B cell (primary cell): ENCODE measurements around the gene CLDN8. TPM values are rescaled to one million over a fixed set of nuclear protein-coding genes. Genes with fewer than 3 reads are reported as not detected.

Experiments
- ATAC-seq: fragments of 200-7000 bp; cut with Tn5 transposase; one replicate; pipeline ENCODE4 v1.10.0; 2021; ENCODE audit warnings: low read depth, mild to moderate bottlenecking, moderate number of reproducible peaks, moderate library complexity
- CTCF ChIA-PET: fragments of 350-600 bp; sonication (Branson Sonifier 250); formaldehyde crosslinking; loops from one replicate; lab custom pipeline; 2021; ENCODE audit warnings: antibody characterized with exemption, inconsistent platforms; lab: Charles Lee
- POLR2A ChIA-PET: fragments of 350-600 bp; sonication (Branson Sonifier 250); formaldehyde crosslinking; loops from one replicate; lab custom pipeline; 2021; ENCODE audit warnings: antibody characterized with exemption; lab: Charles Lee
- DNase-seq: peaks from one replicate; pipeline ENCODE4 v3.0.0; 2013
- H2AFZ ChIP-seq: 2 replicates; pipeline ENCODE4 v1.6.1; 2012; ENCODE audit warnings: mild to moderate bottlenecking, low read depth, low read length; ENCODE audit not compliant: insufficient read depth, poor library complexity, severe bottlenecking
- H3K27ac ChIP-seq, 2 donors: 1 replicate in 1 of 2; 2 replicates in 1 of 2; pipeline ENCODE4 v1.5.1; 2012 to 2013; ENCODE audit warnings: low read length in 2 of 2, mild to moderate bottlenecking in 2 of 2, moderate library complexity in 1 of 2
- H3K27me3 ChIP-seq, 4 experiments: fragments of 200-600 bp in 1 of 4; sonication (generic) in 1 of 4; replicated peaks in 1 of 4; 1 replicate in 2 of 4; 2 replicates in 2 of 4; pipeline versions ENCODE4 v1.6.1 to v1.7.0; 2013 to 2016; ENCODE audit warnings: low read length in 3 of 4, mild to moderate bottlenecking in 2 of 4, mixed read lengths in 1 of 4, moderate library complexity in 1 of 4; ENCODE audit not compliant: insufficient read depth in 4 of 4, control insufficient read depth in 3 of 4; ENCODE audit errors: control extremely low read depth in 1 of 4
- H3K36me3 ChIP-seq, 2 experiments: replicated peaks in 1 of 2; 1 replicate in 1 of 2; 2 replicates in 1 of 2; pipeline versions ENCODE4 v1.6.1 to v1.7.1; 2013; ENCODE audit warnings: low read length in 1 of 2; ENCODE audit not compliant: insufficient read depth in 2 of 2, control insufficient read depth in 1 of 2; ENCODE audit errors: control extremely low read depth in 1 of 2, extremely low read depth in 1 of 2
- H3K4me1 ChIP-seq, 2 donors: fragments of 200-600 bp in 1 of 2; sonication (generic) in 1 of 2; 1 replicate in 1 of 2; 2 replicates in 1 of 2; pipeline versions ENCODE4 v1.5.1 to v1.6.1; 2013 to 2017; ENCODE audit warnings: low read length in 2 of 2; ENCODE audit not compliant: control insufficient read depth in 2 of 2, insufficient read depth in 2 of 2
- H3K4me2 ChIP-seq: replicated peaks from 2 replicates; pipeline ENCODE3; 2012; ENCODE audit warnings: mild to moderate bottlenecking, low read depth, low read length; ENCODE audit not compliant: poor library complexity, severe bottlenecking
- H3K4me3 ChIP-seq, 5 experiments: fragments of 200-600 bp in 1 of 5; sonication (generic) in 1 of 5; 1 replicate in 3 of 5; 2 replicates in 2 of 5; pipeline versions ENCODE4 v1.5.1 to v1.7.0; 2011 to 2016; ENCODE audit warnings: low read length in 4 of 5, mild to moderate bottlenecking in 4 of 5, low read depth in 2 of 5, control low read depth in 1 of 5, moderate library complexity in 1 of 5; ENCODE audit not compliant: insufficient read depth in 1 of 5; ENCODE audit errors: control extremely low read depth in 1 of 5, extremely low read depth in 1 of 5
- H3K79me2 ChIP-seq: fragments of 200-600 bp; sonication (generic); one replicate; pipeline ENCODE4 v1.6.0; 2016; ENCODE audit warnings: low read length; ENCODE audit not compliant: control insufficient read depth, insufficient read depth
- H3K9ac ChIP-seq: fragments of 200-600 bp; sonication (generic); 2 replicates; pipeline ENCODE4 v1.6.1; 2017; ENCODE audit warnings: mild to moderate bottlenecking, low read length, moderate library complexity
- H3K9me3 ChIP-seq, 3 donors: one replicate each; pipeline versions ENCODE4 v1.6.1 to v1.7.1; 2013; ENCODE audit warnings: low read length in 2 of 3; ENCODE audit not compliant: control insufficient read depth in 2 of 3, insufficient read depth in 1 of 3; ENCODE audit errors: control extremely low read depth in 1 of 3
- H4K20me1 ChIP-seq: 2 replicates; pipeline ENCODE4 v1.6.0; 2012; ENCODE audit warnings: mild to moderate bottlenecking, low read length; ENCODE audit not compliant: insufficient read depth, control insufficient read depth, poor library complexity, severe bottlenecking
- H3K27ac Mint-ChIP-seq: one replicate; pipeline ENCODE4 v1.8.0; 2021; ENCODE audit warnings: mixed read lengths
- H3K27me3 Mint-ChIP-seq: one replicate; pipeline ENCODE4 v1.8.0; 2021; ENCODE audit warnings: mixed read lengths
- H3K4me1 Mint-ChIP-seq: one replicate; pipeline ENCODE4 v1.8.0; 2021; ENCODE audit warnings: mixed read lengths
- H3K4me3 Mint-ChIP-seq: one replicate; pipeline ENCODE4 v1.8.0; 2021; ENCODE audit warnings: mixed read lengths
- H3K9me3 Mint-ChIP-seq: one replicate; pipeline ENCODE4 v1.8.0; 2022; ENCODE audit warnings: mixed read lengths; ENCODE audit not compliant: insufficient read depth
- EZH2 ChIP-seq: IDR thresholded peaks from 2 replicates; pipeline ENCODE4 v1.6.1; 2012; ENCODE audit warnings: borderline replicate concordance, low read depth, mild to moderate bottlenecking, moderate library complexity, low read length; ENCODE audit not compliant: insufficient read depth, poor library complexity, severe bottlenecking
- WGBS: methylation state at CpG from one replicate; pipeline ENCODE4 v1.1.5; 2013; ENCODE audit warnings: missing lambda C conversion rate; ENCODE audit not compliant: insufficient coverage; 5-methylcytosine and 5-hydroxymethylcytosine counted together
- intact Hi-C: fragments of 100-400 bp; cut with micrococcal nuclease; formaldehyde crosslinking; loops from one replicate; pipeline ENCODE4 v1.10.0; 2022
- polyA plus RNA-seq: library from polyadenylated mRNA; depleted of rRNA; stranded (reverse); fragments of >200 nt; gene quantifications from 2 replicates; pipeline ENCODE4 v1.2.3, GENCODE V29; 2012
- total RNA-seq, 2 donors: library from RNA; stranded (reverse); fragments of 120-200 nt in 1 of 2; gene quantifications; 1 replicate in 1 of 2; 2 replicates in 1 of 2; pipeline versions ENCODE4 v1.2.3 to v1.2.4, GENCODE V29; 2013 to 2022
- TF ChIP-seq, protein P1 (sequence below): fragments of 200-600 bp; IDR thresholded peaks from one replicate; pipeline ENCODE4 v1.8.0; 2022; ENCODE audit warnings: antibody characterized with exemption, mild to moderate bottlenecking

CLDN8 gene
- total and polyA plus RNA-seq, 2 donors (not counting 1 experiment from before 2014, with no cell fraction given): not detected

DNA sequence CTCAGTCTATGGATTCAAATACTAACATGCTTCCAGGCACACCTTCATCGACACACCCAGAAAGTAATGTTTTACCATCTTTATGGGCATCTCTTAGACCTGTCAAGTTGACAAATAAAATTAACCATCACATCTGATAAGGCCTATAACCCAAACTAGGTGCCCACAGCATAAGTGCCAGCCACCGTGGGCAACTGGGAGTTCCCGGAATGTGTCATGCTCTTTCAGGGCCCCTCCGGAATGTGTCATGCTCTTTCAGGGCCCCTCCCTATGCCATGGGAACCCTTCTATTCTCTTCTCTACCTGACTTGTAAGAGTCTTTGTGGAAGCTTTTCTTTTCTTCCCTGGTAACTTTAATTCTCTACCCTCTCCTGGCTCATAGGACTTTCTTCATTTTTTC lies 40.2 kb upstream of the CLDN8 start:
- ChIA-PET POLR2A (no interaction called here), CTCF (no interaction called here)
- Histone ChIP-seq H3K9me3 (no peaks in the 10 kb centered on the region), H2AFZ (no peak overlapping the region), H3K36me3 (no peaks in the 10 kb centered on the region), H3K79me2 (no peaks in the 10 kb centered on the region), H3K27me3 (no peaks in the 10 kb centered on the region), H3K27ac (no peak overlapping the region), H3K9ac (no peak overlapping the region), H3K4me2 (no peak overlapping the region), H3K4me3 (no peak overlapping the region), H4K20me1 (no peaks in the 10 kb centered on the region), H3K4me1 (no peaks in the 10 kb centered on the region)
- ATAC-seq: no peak
- Mint-ChIP-seq H3K4me3 (no peak overlapping the region), H3K4me1 (no peaks in the 10 kb centered on the region), H3K27me3 (no peaks in the 10 kb centered on the region), H3K27ac (no peak overlapping the region), H3K9me3 (peaks cover 1% of the 10 kb centered on the region)
- TF ChIP-seq, protein P1, sequence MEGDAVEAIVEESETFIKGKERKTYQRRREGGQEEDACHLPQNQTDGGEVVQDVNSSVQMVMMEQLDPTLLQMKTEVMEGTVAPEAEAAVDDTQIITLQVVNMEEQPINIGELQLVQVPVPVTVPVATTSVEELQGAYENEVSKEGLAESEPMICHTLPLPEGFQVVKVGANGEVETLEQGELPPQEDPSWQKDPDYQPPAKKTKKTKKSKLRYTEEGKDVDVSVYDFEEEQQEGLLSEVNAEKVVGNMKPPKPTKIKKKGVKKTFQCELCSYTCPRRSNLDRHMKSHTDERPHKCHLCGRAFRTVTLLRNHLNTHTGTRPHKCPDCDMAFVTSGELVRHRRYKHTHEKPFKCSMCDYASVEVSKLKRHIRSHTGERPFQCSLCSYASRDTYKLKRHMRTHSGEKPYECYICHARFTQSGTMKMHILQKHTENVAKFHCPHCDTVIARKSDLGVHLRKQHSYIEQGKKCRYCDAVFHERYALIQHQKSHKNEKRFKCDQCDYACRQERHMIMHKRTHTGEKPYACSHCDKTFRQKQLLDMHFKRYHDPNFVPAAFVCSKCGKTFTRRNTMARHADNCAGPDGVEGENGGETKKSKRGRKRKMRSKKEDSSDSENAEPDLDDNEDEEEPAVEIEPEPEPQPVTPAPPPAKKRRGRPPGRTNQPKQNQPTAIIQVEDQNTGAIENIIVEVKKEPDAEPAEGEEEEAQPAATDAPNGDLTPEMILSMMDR: no peak
- no peak for TF ChIP-seq EZH2
- WGBS: 97% methylated on average over 4 of the region's 4 CpGs
- intact Hi-C loops: no loop called here
- DNase-seq: no peak

DNA sequence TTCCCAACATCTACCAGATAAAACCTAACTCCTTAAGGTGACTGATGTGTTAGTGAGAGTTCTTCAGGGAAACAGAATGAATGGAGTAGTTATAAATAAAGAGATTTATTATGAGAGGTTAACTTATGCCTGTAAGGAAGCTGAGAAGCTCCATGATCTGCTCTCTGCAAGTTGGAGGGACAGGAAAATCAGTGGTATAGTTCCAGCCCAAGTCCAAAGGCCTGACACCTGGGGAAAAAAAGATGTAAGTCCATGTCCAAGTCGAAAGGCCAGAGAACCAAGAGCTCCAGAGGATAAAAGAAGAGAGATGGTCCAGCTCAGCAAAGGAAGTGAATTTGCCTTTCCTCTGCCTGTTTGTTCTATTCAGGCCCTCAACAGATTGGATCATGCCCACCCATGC lies 39.8 kb upstream of the CLDN8 start:
- Histone ChIP-seq H3K9me3 (no peaks in the 10 kb centered on the region), H3K27me3 (no peaks in the 10 kb centered on the region), H3K79me2 (no peaks in the 10 kb centered on the region), H3K27ac (no peak overlapping the region), H3K36me3 (no peaks in the 10 kb centered on the region), H2AFZ (no peak overlapping the region), H3K4me3 (no peak overlapping the region), H4K20me1 (no peaks in the 10 kb centered on the region), H3K4me2 (no peak overlapping the region), H3K9ac (no peak overlapping the region), H3K4me1 (no peaks in the 10 kb centered on the region)
- TF ChIP-seq, protein P1: no peak
- no peak for TF ChIP-seq EZH2
- ATAC-seq (no peak), DNase-seq (no peak)
- intact Hi-C loops: no loop called here
- Mint-ChIP-seq H3K4me3 (no peak overlapping the region), H3K4me1 (no peaks in the 10 kb centered on the region), H3K27ac (no peak overlapping the region), H3K9me3 (peaks cover 1% of the 10 kb centered on the region), H3K27me3 (no peaks in the 10 kb centered on the region)
- ChIA-PET CTCF (no interaction called here), POLR2A (no interaction called here)
- WGBS: 60% methylated on average over 1 of the region's 1 CpG
